Cardiac fibroblast (primary cell): ENCODE data around the gene LCN2.

Source experiments
- DNase-seq, 2 donors: peaks; one replicate each; pipeline versions ENCODE4 v3.0.0 to v3.0.0-alpha.2; 2010; ENCODE audit warnings: low read depth in 2 of 2
- H3K4me3 ChIP-seq, 2 donors: replicated peaks in 1 of 2; 1 replicate in 1 of 2; 2 replicates in 1 of 2; pipeline ENCODE4 v1.5.1; 2011; ENCODE audit warnings: low read depth in 2 of 2, low read length in 2 of 2, mild to moderate bottlenecking in 2 of 2, moderate library complexity in 1 of 2
- CTCF ChIP-seq: IDR thresholded peaks from one replicate; pipeline ENCODE4 v1.5.1; 2011; ENCODE audit warnings: low read depth, mild to moderate bottlenecking, low read length, inconsistent platforms

Gene LCN2

GRCh38 chr9:128187361-128187760 is 38.1 kb downstream of the LCN2 start:
- DNase-seq: no peak
- no peak for TF ChIP-seq CTCF
- no peak overlapping the region for H3K4me3 ChIP-seq

GRCh38 chr9:128188209-128188608 is 39.0 kb downstream of the LCN2 start:
- no peak overlapping the region for H3K4me3 ChIP-seq
- DNase-seq: no peak
- no peak for TF ChIP-seq CTCF

GRCh38 chr9:128190013-128190412 is 40.8 kb downstream of the LCN2 start:
- no peak for TF ChIP-seq CTCF
- no peak for DNase-seq
- no peak overlapping the region for H3K4me3 ChIP-seq

- no peak for TF ChIP-seq CTCF
- peak in 1 of 2 donors; percentile 6 for DNase-seq
- H3K4me3 ChIP-seq: peak overlapping the region; percentile 76 to 83
These were observed 41.5 kb downstream of the LCN2 start for GRCh38 chr9:128190516-128191405.

- DNase-seq: peak; percentile 77 to 86
- peak; percentile 20 for TF ChIP-seq CTCF
- H3K4me3 ChIP-seq: peak within 1 kb of the TSS; percentile 76 to 83
These were observed 42.3 kb downstream of the LCN2 start, which contains the start of gene CIZ1 for GRCh38 chr9:128191406-128192046. TSS of gene CIZ1 (minus strand) at chr9:128191572. CDS start at chr9:128190857, 715 bp downstream.

GRCh38 chr9:128192601-128193371 is 43.5 kb downstream of the LCN2 start:
- peak overlapping the region in 1 of 2 donors; percentile 83 for H3K4me3 ChIP-seq
- DNase-seq: peak; percentile 88 to 93
- TF ChIP-seq CTCF: no peak
